DND-41 (cell line): Measurements from ENCODE around the gene C11orf58.

Experiments used
- ATAC-seq: fragments of 200-7000 bp; cut with Tn5 transposase; 3 replicates; pipeline ENCODE4 v1.9.1; 2021; ENCODE audit warnings: low read depth; ENCODE audit not compliant: insufficient read depth
- DNase-seq: peaks from one replicate; pipeline ENCODE4 v3.0.0-alpha.2; 2020
- H2AFZ ChIP-seq: 2 replicates; pipeline ENCODE4 v1.6.0; 2012; ENCODE audit warnings: low read depth, low read length
- H3K27ac ChIP-seq: 2 replicates; pipeline ENCODE4 v1.5.1; 2012; ENCODE audit warnings: low read length, inconsistent platforms
- H3K27me3 ChIP-seq: fragments of 200-600 bp; sonication (generic); 2 replicates; pipeline ENCODE4 v1.6.0; 2012; ENCODE audit warnings: low read length, mild to moderate bottlenecking, inconsistent platforms; ENCODE audit not compliant: insufficient read depth, poor library complexity
- H3K36me3 ChIP-seq: 2 replicates; pipeline ENCODE4 v1.5.1; 2012; ENCODE audit warnings: low read length, inconsistent platforms; ENCODE audit not compliant: insufficient read depth
- H3K4me1 ChIP-seq: 2 replicates; pipeline ENCODE4 v1.5.1; 2012; ENCODE audit warnings: mild to moderate bottlenecking, low read length; ENCODE audit not compliant: insufficient read depth
- H3K4me2 ChIP-seq: 2 replicates; pipeline ENCODE4 v1.6.0; 2012; ENCODE audit warnings: mild to moderate bottlenecking, moderate library complexity, low read length, inconsistent platforms; ENCODE audit not compliant: insufficient read depth
- H3K4me3 ChIP-seq, 2 experiments: fragments of 200-600 bp in 1 of 2; shearing (Covaris generic) in 1 of 2; 2 replicates each; pipeline ENCODE4 v1.5.1; 2012 to 2016; ENCODE audit warnings: inconsistent platforms in 2 of 2, low read length in 2 of 2, mild to moderate bottlenecking in 2 of 2, low read depth in 1 of 2, moderate library complexity in 1 of 2
- H3K79me2 ChIP-seq: 2 replicates; pipeline ENCODE4 v1.6.0; 2012; ENCODE audit warnings: low read length, inconsistent platforms; ENCODE audit not compliant: insufficient read depth
- H3K9ac ChIP-seq: 2 replicates; pipeline ENCODE4 v1.6.0; 2012; ENCODE audit warnings: low read depth, mild to moderate bottlenecking, inconsistent platforms, low read length, moderate library complexity
- H3K9me3 ChIP-seq: 2 replicates; pipeline ENCODE4 v1.5.1; 2012; ENCODE audit warnings: low read length, moderate library complexity, mild to moderate bottlenecking, inconsistent platforms; ENCODE audit not compliant: insufficient read depth, severe bottlenecking
- H4K20me1 ChIP-seq: 2 replicates; pipeline ENCODE4 v1.6.0; 2012; ENCODE audit warnings: low read length; ENCODE audit not compliant: insufficient read depth
- EZH2 ChIP-seq: IDR thresholded peaks from 3 replicates; pipeline ENCODE4 v1.6.1; 2012; ENCODE audit warnings: borderline replicate concordance, low read depth, mild to moderate bottlenecking, moderate library complexity, low read length, inconsistent platforms; ENCODE audit not compliant: severe bottlenecking
- TF ChIP-seq, protein P1 (sequence below): IDR thresholded peaks from 2 replicates; pipeline ENCODE4 v1.5.1; 2012; ENCODE audit warnings: borderline replicate concordance, low read length, moderate library complexity, mild to moderate bottlenecking; ENCODE audit not compliant: poor library complexity, severe bottlenecking; ENCODE audit errors: extremely low read depth

Gene C11orf58

GRCh38 chr11:16737818-16738192, 642 bp upstream of the C11orf58 start:
- ATAC-seq (peak; percentile 18), DNase-seq (peak; percentile 18)
- H3K9me3 ChIP-seq = no peaks in the 10 kb centered on the region
- peaks cover 37% of the 10 kb centered on the region for H3K4me1 ChIP-seq
- H3K27me3 ChIP-seq = no peaks in the 10 kb centered on the region
- peaks cover 48% of the 10 kb centered on the region for H3K79me2 ChIP-seq
- H3K9ac ChIP-seq = peak overlapping the region; percentile 82
- peaks cover 30% of the 10 kb centered on the region for H4K20me1 ChIP-seq
- peak overlapping the region; percentile 93 for H2AFZ ChIP-seq
- H3K27ac ChIP-seq = peak overlapping the region; percentile 99
- H3K4me2 ChIP-seq = peak overlapping the region; percentile 66
- H3K36me3 ChIP-seq = peaks cover 31% of the 10 kb centered on the region
- TF ChIP-seq EZH2 = no peak
- TF ChIP-seq, protein P1, sequence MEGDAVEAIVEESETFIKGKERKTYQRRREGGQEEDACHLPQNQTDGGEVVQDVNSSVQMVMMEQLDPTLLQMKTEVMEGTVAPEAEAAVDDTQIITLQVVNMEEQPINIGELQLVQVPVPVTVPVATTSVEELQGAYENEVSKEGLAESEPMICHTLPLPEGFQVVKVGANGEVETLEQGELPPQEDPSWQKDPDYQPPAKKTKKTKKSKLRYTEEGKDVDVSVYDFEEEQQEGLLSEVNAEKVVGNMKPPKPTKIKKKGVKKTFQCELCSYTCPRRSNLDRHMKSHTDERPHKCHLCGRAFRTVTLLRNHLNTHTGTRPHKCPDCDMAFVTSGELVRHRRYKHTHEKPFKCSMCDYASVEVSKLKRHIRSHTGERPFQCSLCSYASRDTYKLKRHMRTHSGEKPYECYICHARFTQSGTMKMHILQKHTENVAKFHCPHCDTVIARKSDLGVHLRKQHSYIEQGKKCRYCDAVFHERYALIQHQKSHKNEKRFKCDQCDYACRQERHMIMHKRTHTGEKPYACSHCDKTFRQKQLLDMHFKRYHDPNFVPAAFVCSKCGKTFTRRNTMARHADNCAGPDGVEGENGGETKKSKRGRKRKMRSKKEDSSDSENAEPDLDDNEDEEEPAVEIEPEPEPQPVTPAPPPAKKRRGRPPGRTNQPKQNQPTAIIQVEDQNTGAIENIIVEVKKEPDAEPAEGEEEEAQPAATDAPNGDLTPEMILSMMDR = no peak
- peak overlapping the region; percentile 65 to 68 for H3K4me3 ChIP-seq

GRCh38 chr11:16738947-16739815, 734 bp downstream of the C11orf58 start:
- peaks cover 62% of the 10 kb centered on the region for H3K79me2 ChIP-seq
- H3K9ac ChIP-seq = peak overlapping the region; percentile 82
- peak overlapping the region; percentile 99 for H3K27ac ChIP-seq
- H3K27me3 ChIP-seq = no peaks in the 10 kb centered on the region
- peaks cover 38% of the 10 kb centered on the region for H4K20me1 ChIP-seq
- peak overlapping the region; percentile 65 to 68 for H3K4me3 ChIP-seq
- H3K36me3 ChIP-seq = peaks cover 42% of the 10 kb centered on the region
- H3K4me1 ChIP-seq = peaks cover 43% of the 10 kb centered on the region
- no peak for DNase-seq
- H3K9me3 ChIP-seq = no peaks in the 10 kb centered on the region
- H2AFZ ChIP-seq = peak overlapping the region; percentile 91
- H3K4me2 ChIP-seq = peak overlapping the region; percentile 94
- TF ChIP-seq, protein P1 = no peak
- TF ChIP-seq EZH2 = no peak
- no peak for ATAC-seq

DNA sequence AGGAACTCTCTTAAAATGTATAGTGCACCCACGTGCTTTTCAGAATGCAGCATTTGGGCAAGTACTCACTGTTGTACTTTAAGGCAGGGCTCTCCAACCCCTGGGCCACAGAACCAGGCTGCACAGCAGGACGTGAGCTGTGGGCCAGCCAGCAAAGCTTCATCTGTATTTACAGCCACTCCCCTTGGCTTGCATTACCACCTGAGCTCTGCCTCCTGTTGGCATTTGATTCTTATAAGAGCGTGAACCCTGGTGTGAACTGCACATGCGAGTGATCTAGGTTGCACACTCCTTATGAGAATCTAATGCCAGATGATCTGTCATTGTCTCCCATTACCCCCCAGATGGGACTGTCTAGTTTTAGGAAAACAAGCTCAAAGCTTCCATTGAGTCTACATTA, 3.0 kb downstream of the C11orf58 start:
- Histone ChIP-seq H3K4me1 (peaks cover 43% of the 10 kb centered on the region), H3K36me3 (peaks cover 65% of the 10 kb centered on the region), H3K27ac (no peak overlapping the region), H3K4me3 (peak overlapping the region in 1 of 2 experiments; percentile 32; a peak in 2 of 4 replicates), H3K4me2 (peak overlapping the region; percentile 94), H4K20me1 (peaks cover 56% of the 10 kb centered on the region), H3K27me3 (no peaks in the 10 kb centered on the region), H3K9ac (no peak overlapping the region), H2AFZ (no peak overlapping the region), H3K79me2 (peaks cover 85% of the 10 kb centered on the region), H3K9me3 (no peaks in the 10 kb centered on the region)
- no peak for TF ChIP-seq EZH2
- TF ChIP-seq, protein P1 = no peak
- DNase-seq (no peak), ATAC-seq (no peak)
